Neural cell (in vitro differentiated cells): Measurements from ENCODE around the gene IRAK2.

Experiments
- EZH2 ChIP-seq: fragments of 200-600, 300-800 bp; shearing (Covaris generic), sonication (generic); IDR thresholded peaks from 2 replicates; pipeline ENCODE4 v1.6.1; 2014; ENCODE audit warnings: antibody characterized with exemption, low read length, borderline replicate concordance, mild to moderate bottlenecking; ENCODE audit not compliant: insufficient read depth, poor library complexity, severe bottlenecking
- POLR2AphosphoS5 ChIP-seq: IDR thresholded peaks from 2 replicates; pipeline ENCODE4 v1.6.1; 2012
- RAD21 ChIP-seq: fragments of 450-650 bp; conservative IDR thresholded peaks from 2 replicates; pipeline ENCODE4 v1.6.1; 2014; ENCODE audit warnings: antibody characterized with exemption, mild to moderate bottlenecking, moderate library complexity
- REST ChIP-seq: IDR thresholded peaks from 2 replicates; pipeline ENCODE4 v1.6.1; 2012; ENCODE audit warnings: borderline replicate concordance
- SMC3 ChIP-seq: fragments of 450-650 bp; conservative IDR thresholded peaks from 2 replicates; pipeline ENCODE4 v1.6.1; 2014; ENCODE audit warnings: antibody characterized with exemption, mild to moderate bottlenecking, moderate library complexity; ENCODE audit not compliant: poor library complexity
- TAF1 ChIP-seq: IDR thresholded peaks from 2 replicates; pipeline ENCODE4 v1.6.1; 2012; ENCODE audit warnings: low read depth
- TF ChIP-seq, protein P1 (sequence below): fragments of 450-650 bp; IDR thresholded peaks from 2 replicates; pipeline ENCODE4 v1.5.1; 2014; ENCODE audit warnings: antibody characterized with exemption, mild to moderate bottlenecking, moderate library complexity; ENCODE audit not compliant: poor library complexity, severe bottlenecking

DNA sequence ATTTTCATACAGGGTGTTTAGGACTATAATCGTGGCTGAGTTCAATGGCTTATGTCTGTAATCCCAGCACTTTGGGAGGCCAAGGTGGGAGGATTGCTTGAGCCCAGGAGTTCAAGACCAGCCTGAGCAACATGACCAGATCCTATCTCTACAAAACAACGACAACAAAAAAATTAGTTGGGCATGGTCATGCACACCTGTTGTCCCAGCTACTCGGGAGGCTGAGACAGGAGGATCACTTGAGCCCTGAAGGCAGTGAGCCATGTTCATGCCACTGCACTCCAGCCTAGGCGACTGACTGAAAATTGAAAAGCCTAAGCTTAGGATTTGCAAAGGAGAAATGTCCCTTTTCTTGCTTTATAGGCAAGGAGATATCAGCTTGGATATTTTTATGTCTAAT lies 47.8 kb upstream of the IRAK2 start:
- TF ChIP-seq, protein P1, sequence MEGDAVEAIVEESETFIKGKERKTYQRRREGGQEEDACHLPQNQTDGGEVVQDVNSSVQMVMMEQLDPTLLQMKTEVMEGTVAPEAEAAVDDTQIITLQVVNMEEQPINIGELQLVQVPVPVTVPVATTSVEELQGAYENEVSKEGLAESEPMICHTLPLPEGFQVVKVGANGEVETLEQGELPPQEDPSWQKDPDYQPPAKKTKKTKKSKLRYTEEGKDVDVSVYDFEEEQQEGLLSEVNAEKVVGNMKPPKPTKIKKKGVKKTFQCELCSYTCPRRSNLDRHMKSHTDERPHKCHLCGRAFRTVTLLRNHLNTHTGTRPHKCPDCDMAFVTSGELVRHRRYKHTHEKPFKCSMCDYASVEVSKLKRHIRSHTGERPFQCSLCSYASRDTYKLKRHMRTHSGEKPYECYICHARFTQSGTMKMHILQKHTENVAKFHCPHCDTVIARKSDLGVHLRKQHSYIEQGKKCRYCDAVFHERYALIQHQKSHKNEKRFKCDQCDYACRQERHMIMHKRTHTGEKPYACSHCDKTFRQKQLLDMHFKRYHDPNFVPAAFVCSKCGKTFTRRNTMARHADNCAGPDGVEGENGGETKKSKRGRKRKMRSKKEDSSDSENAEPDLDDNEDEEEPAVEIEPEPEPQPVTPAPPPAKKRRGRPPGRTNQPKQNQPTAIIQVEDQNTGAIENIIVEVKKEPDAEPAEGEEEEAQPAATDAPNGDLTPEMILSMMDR: no peak
- TF ChIP-seq POLR2AphosphoS5 (no peak), REST (no peak), SMC3 (no peak), EZH2 (no peak), TAF1 (no peak), RAD21 (no peak)
